Measurements from ENCODE around the gene BASP1. TPM values are rescaled to one million over a fixed set of nuclear protein-coding genes. Genes with fewer than 3 reads are reported as not detected.
"Not testable (repeated sequence)": the region's sequence is repeated elsewhere in the genome, so short reads cannot be mapped to it uniquely, and the experiment has no call there.

The BASP1 gene
- total RNA-seq, 1 experiment from 2014 or later = 124 TPM

DNA sequence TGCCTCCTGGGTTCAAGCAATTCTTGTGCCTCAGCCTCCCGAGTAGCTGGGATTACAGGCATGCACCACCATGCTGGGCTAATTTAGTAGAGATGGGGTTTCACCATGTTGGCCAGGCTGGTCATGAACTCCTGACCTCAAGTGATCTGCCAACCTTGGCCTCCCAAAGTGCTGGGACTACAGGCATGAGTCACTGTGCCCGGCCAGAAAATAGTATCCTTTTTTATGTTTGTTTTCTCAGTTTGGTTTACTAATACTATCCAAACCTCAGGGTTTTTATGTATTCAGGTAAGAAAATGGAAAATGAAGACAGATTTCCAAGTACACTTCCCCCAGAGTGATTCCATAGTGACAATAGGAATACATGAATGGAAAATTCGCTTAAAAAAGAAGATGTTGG is 101.7 kb downstream of the BASP1 start:
- not testable (repeated sequence) for DNase-seq (ENCODE audit: low read depth)

GRCh38 chr5:17325770-17326599 is 108.6 kb downstream of the BASP1 start:
- DNase-seq (ENCODE audit: low read depth) = no peak

Data from Daoy (cell line).